ENCODE results near the gene DOP1A.

Gene DOP1A

DNA sequence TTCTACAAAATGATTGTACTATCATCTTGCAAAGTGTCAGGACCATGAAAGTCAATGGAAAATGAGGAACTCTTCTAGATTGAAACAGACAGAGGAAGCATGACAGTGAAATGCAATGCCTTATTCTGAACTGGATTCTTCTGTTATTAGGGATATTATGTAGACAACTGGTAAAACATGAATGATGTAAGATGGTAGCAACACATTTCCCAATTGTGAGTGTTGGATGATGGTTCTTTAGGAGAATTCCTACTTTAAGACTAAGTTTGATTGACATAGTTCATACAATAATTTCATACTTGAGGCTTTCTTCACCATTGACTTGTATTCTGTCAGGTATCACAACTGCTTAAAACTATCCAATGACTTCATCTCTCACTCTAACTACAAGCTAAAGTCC, 6.3 kb upstream of the DOP1A start:
- Histone ChIP-seq H3K4me3 (ENCODE audit: low read depth, low read length, poor library complexity, severe bottlenecking) (no peak overlapping the region), H3K4me2 (ENCODE audit: low read length) (no peak overlapping the region), H3F3A (ENCODE audit: insufficient read depth, low read length) (no peaks in the 10 kb centered on the region), H3K9ac (ENCODE audit: low read length) (no peak overlapping the region), H3K79me2 (ENCODE audit: insufficient read depth, low read length) (peaks cover 19% of the 10 kb centered on the region), H3K9me3 (ENCODE audit: low read length) (no peaks in the 10 kb centered on the region), H3K4me1 (ENCODE audit: insufficient read depth, low read length, severe bottlenecking) (peaks cover 30% of the 10 kb centered on the region), H3K36me3 (ENCODE audit: insufficient read depth, low read length) (peaks cover 30% of the 10 kb centered on the region; the same call in 1 of the 2 replicates), H3K27me3 (ENCODE audit: insufficient read depth, low read length) (no peaks in the 10 kb centered on the region), H2AFZ (ENCODE audit: low read length) (no peak overlapping the region), H3K9me2 (ENCODE audit: low read depth, low read length) (no peaks in the 10 kb centered on the region), H4K20me1 (ENCODE audit: insufficient read depth, low read length) (no peaks in the 10 kb centered on the region), H3K27ac (ENCODE audit: low read depth, low read length, poor library complexity, severe bottlenecking) (no peak overlapping the region)
- TF ChIP-seq, protein P1, sequence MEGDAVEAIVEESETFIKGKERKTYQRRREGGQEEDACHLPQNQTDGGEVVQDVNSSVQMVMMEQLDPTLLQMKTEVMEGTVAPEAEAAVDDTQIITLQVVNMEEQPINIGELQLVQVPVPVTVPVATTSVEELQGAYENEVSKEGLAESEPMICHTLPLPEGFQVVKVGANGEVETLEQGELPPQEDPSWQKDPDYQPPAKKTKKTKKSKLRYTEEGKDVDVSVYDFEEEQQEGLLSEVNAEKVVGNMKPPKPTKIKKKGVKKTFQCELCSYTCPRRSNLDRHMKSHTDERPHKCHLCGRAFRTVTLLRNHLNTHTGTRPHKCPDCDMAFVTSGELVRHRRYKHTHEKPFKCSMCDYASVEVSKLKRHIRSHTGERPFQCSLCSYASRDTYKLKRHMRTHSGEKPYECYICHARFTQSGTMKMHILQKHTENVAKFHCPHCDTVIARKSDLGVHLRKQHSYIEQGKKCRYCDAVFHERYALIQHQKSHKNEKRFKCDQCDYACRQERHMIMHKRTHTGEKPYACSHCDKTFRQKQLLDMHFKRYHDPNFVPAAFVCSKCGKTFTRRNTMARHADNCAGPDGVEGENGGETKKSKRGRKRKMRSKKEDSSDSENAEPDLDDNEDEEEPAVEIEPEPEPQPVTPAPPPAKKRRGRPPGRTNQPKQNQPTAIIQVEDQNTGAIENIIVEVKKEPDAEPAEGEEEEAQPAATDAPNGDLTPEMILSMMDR (IDR thresholded peaks at IDR 0.05; ENCODE audit: low read length): no peak
- no peak for TF ChIP-seq EZH2 (IDR thresholded peaks at IDR 0.05; ENCODE audit: borderline replicate concordance, low read length)

GRCh38 chr6:83062225-83062624, 5.2 kb upstream of the DOP1A start:
- Histone ChIP-seq H3K4me2 (ENCODE audit: low read length) (no peak overlapping the region), H3K4me3 (ENCODE audit: low read depth, low read length, poor library complexity, severe bottlenecking) (no peak overlapping the region), H3K9me2 (ENCODE audit: low read depth, low read length) (no peaks in the 10 kb centered on the region), H3F3A (ENCODE audit: insufficient read depth, low read length) (no peaks in the 10 kb centered on the region), H3K27me3 (ENCODE audit: insufficient read depth, low read length) (no peaks in the 10 kb centered on the region), H2AFZ (ENCODE audit: low read length) (no peak overlapping the region), H3K4me1 (ENCODE audit: insufficient read depth, low read length, severe bottlenecking) (peaks cover 40% of the 10 kb centered on the region), H3K79me2 (ENCODE audit: insufficient read depth, low read length) (peaks cover 19% of the 10 kb centered on the region), H3K27ac (ENCODE audit: low read depth, low read length, poor library complexity, severe bottlenecking) (no peak overlapping the region), H3K9me3 (ENCODE audit: low read length) (no peaks in the 10 kb centered on the region), H3K36me3 (ENCODE audit: insufficient read depth, low read length) (peaks cover 20% of the 10 kb centered on the region; the same call in 1 of the 2 replicates), H4K20me1 (ENCODE audit: insufficient read depth, low read length) (no peaks in the 10 kb centered on the region), H3K9ac (ENCODE audit: low read length) (no peak overlapping the region)
- no peak for TF ChIP-seq EZH2 (IDR thresholded peaks at IDR 0.05; ENCODE audit: borderline replicate concordance, low read length)
- TF ChIP-seq, protein P1 (IDR thresholded peaks at IDR 0.05; ENCODE audit: low read length): no peak

DNA sequence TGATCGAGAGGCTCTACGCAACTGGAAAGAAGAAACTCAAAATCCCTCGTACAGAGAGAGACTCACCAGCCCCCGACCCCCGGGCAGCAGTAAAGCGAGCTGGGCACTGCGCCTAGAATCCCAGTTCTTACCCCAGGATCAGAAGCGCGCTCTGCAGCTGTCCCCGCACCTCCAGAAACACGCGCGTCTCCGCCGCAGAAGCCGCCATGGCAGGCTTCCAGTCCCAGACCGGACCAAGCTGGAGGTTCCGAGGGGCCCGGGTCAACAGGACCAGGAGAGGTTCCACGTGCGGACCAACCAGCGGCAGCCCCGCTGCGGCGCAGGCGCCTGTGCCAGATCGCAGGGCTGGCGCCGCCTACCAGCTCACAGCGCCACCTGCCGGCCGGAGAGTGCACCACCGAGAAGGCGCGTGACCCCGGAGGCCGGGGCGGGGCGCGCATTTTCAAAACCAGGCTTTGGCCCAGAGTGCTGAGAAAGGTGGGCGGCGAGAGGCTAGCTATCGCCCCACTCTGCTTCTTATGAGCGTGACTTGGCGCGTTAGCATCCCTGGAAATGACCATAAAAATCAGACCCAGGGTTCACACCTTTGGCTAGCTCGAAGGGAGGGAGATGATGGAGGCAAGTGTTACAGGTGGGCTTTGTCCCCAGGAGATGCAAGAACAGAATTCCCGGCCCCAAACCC, 1.8 kb upstream of the DOP1A start, which contains the start of gene UBE3D:
Gene UBE3D, minus strand, starts transcription at position 331 of the 682 bp plus-strand sequence. Its CDS starts 123 bp downstream, at position 208.
- peak within 1 kb of the TSS; percentile 88 for H3K4me3 ChIP-seq (ENCODE audit: low read depth, low read length, poor library complexity, severe bottlenecking)
- H3K27me3 ChIP-seq (ENCODE audit: insufficient read depth, low read length): no peaks in the 10 kb centered on the region
- peaks cover 44% of the 10 kb centered on the region for H3K79me2 ChIP-seq (ENCODE audit: insufficient read depth, low read length)
- H4K20me1 ChIP-seq (ENCODE audit: insufficient read depth, low read length): no peaks in the 10 kb centered on the region
- TF ChIP-seq, protein P1 (IDR thresholded peaks at IDR 0.05; ENCODE audit: low read length): peak; percentile 85
- no peak for TF ChIP-seq EZH2 (IDR thresholded peaks at IDR 0.05; ENCODE audit: borderline replicate concordance, low read length)
- no peaks in the 10 kb centered on the region for H3K9me3 ChIP-seq (ENCODE audit: low read length)
- H3K27ac ChIP-seq (ENCODE audit: low read depth, low read length, poor library complexity, severe bottlenecking): peak within 1 kb of the TSS; percentile 64
- H3K4me2 ChIP-seq (ENCODE audit: low read length): peak within 1 kb of the TSS; percentile 77
- no peaks in the 10 kb centered on the region for H3K9me2 ChIP-seq (ENCODE audit: low read depth, low read length)
- H3F3A ChIP-seq (ENCODE audit: insufficient read depth, low read length): no peaks in the 10 kb centered on the region
- H3K9ac ChIP-seq (ENCODE audit: low read length): peak within 1 kb of the TSS; percentile 89
- peak within 1 kb of the TSS; percentile 89; the same call in 1 of the 2 replicates for H2AFZ ChIP-seq (ENCODE audit: low read length)
- peaks cover 63% of the 10 kb centered on the region for H3K4me1 ChIP-seq (ENCODE audit: insufficient read depth, low read length, severe bottlenecking)
- peaks cover 9% of the 10 kb centered on the region; the same call in 1 of the 2 replicates for H3K36me3 ChIP-seq (ENCODE audit: insufficient read depth, low read length)
